ENCODE results near the gene PTK7. TPM values are rescaled to one million over a fixed set of nuclear protein-coding genes. Genes with fewer than 3 reads are reported as not detected.

Gene PTK7
- total RNA-seq, 1 experiment from 2014 or later, result 106 TPM

GRCh38 chr6:43089874-43090558 lies 13.9 kb downstream of the PTK7 start:
- H3K27me3 ChIP-seq (ENCODE audit: insufficient read depth, low read depth), result no peaks in the 10 kb centered on the region
- ChIA-PET CTCF (interaction anchor here (0.6 kb wide), 1 partner anchor 707 kb away, joined by 3 read pairs; no protein-coding TSS in a partner anchor), POLR2A (ENCODE audit: unreplicated experiment) (interaction anchor here (0.6 kb wide), 1 partner anchor 92 kb away, joined by 8 read pairs; the partner anchor contains the start of gene CUL9)
- no peak overlapping the region for H3K4me3 ChIP-seq
- H3K9me3 ChIP-seq (ENCODE audit: insufficient read depth, low read depth), result no peaks in the 10 kb centered on the region
- intact Hi-C loops (cut with micrococcal nuclease; ENCODE audit: unreplicated experiment), result no loop called here
- peaks cover 92% of the 10 kb centered on the region for H3K79me2 ChIP-seq (ENCODE audit: low read depth)
- peaks cover 19% of the 10 kb centered on the region; the same call in 1 of the 2 replicates for H3F3A ChIP-seq (ENCODE audit: insufficient read depth, low read depth)
- H2AFZ ChIP-seq, result no peak overlapping the region
- DNase-seq, result no peak
- H3K36me3 ChIP-seq (ENCODE audit: low read depth), result no peaks in the 10 kb centered on the region
- H4K20me1 ChIP-seq (ENCODE audit: insufficient read depth), result no peaks in the 10 kb centered on the region
- peak overlapping the region; percentile 52 for H3K4me2 ChIP-seq
- H3K4me1 ChIP-seq (replicated peaks; ENCODE audit: insufficient read depth), result peaks cover 45% of the 10 kb centered on the region
- H3K27ac ChIP-seq, result peak overlapping the region; percentile 40
- BruUV-seq (replicated peaks), result no TSS peak
- H3K9me2 ChIP-seq (ENCODE audit: insufficient read depth), result no peaks in the 10 kb centered on the region
- no peak for TF ChIP-seq EZH2 (IDR thresholded peaks at IDR 0.05; ENCODE audit: low read depth)
- no peak for TF ChIP-seq CTCF (conservative IDR thresholded peaks at IDR 0.05)

GRCh38 chr6:43090559-43090956 lies 14.4 kb downstream of the PTK7 start:
- Histone ChIP-seq H3K79me2 (ENCODE audit: low read depth) (peaks cover 88% of the 10 kb centered on the region), H2AFZ (no peak overlapping the region), H3K4me3 (no peak overlapping the region), H3K4me2 (peak overlapping the region; percentile 52), H3K27me3 (ENCODE audit: insufficient read depth, low read depth) (no peaks in the 10 kb centered on the region), H3K9me3 (ENCODE audit: insufficient read depth, low read depth) (no peaks in the 10 kb centered on the region), H3K9me2 (ENCODE audit: insufficient read depth) (no peaks in the 10 kb centered on the region), H3F3A (ENCODE audit: insufficient read depth, low read depth) (peaks cover 24% of the 10 kb centered on the region; the same call in 1 of the 2 replicates), H3K27ac (peak overlapping the region; percentile 40), H4K20me1 (ENCODE audit: insufficient read depth) (no peaks in the 10 kb centered on the region), H3K4me1 (replicated peaks; ENCODE audit: insufficient read depth) (peaks cover 50% of the 10 kb centered on the region), H3K36me3 (ENCODE audit: low read depth) (no peaks in the 10 kb centered on the region)
- ChIA-PET CTCF (interaction anchor here (0.6 kb wide), 1 partner anchor 706 kb away, joined by 3 read pairs; no protein-coding TSS in a partner anchor), POLR2A (ENCODE audit: unreplicated experiment) (interaction anchor here (0.6 kb wide), 1 partner anchor 92 kb away, joined by 8 read pairs; the partner anchor contains the start of gene CUL9)
- intact Hi-C loops (cut with micrococcal nuclease; ENCODE audit: unreplicated experiment), result no loop called here
- TF ChIP-seq EZH2 (IDR thresholded peaks at IDR 0.05; ENCODE audit: low read depth), result no peak
- TF ChIP-seq CTCF (conservative IDR thresholded peaks at IDR 0.05), result no peak
- peak in 1 of 2 experiments; percentile 40 for DNase-seq
- BruUV-seq (replicated peaks), result no TSS peak

- POLR2A ChIA-PET (ENCODE audit: unreplicated experiment), result interaction anchor here (0.6 kb wide), 1 partner anchor 80 kb away, joined by 3 read pairs; no protein-coding TSS in a partner anchor
- no peaks in the 10 kb centered on the region for H3K27me3 ChIP-seq (ENCODE audit: insufficient read depth, low read depth)
- no peak for TF ChIP-seq EZH2 (IDR thresholded peaks at IDR 0.05; ENCODE audit: low read depth)
- no peak for TF ChIP-seq CTCF (conservative IDR thresholded peaks at IDR 0.05)
- peak overlapping the region; percentile 40 for H3K27ac ChIP-seq
- no peak for DNase-seq
- H3K79me2 ChIP-seq (ENCODE audit: low read depth), result peaks cover 83% of the 10 kb centered on the region
- peaks cover 55% of the 10 kb centered on the region for H3K4me1 ChIP-seq (replicated peaks; ENCODE audit: insufficient read depth)
- H2AFZ ChIP-seq, result no peak overlapping the region
- no peaks in the 10 kb centered on the region for H3K36me3 ChIP-seq (ENCODE audit: low read depth)
- no peak overlapping the region for H3K4me3 ChIP-seq
- intact Hi-C loops (cut with micrococcal nuclease; ENCODE audit: unreplicated experiment), result no loop called here
- H4K20me1 ChIP-seq (ENCODE audit: insufficient read depth), result no peaks in the 10 kb centered on the region
- no TSS peak for BruUV-seq (replicated peaks)
- H3K9me2 ChIP-seq (ENCODE audit: insufficient read depth), result no peaks in the 10 kb centered on the region
- H3F3A ChIP-seq (ENCODE audit: insufficient read depth, low read depth), result peaks cover 29% of the 10 kb centered on the region
- H3K4me2 ChIP-seq, result peak overlapping the region; percentile 52
- CTCF ChIA-PET, result no interaction called here
- no peaks in the 10 kb centered on the region for H3K9me3 ChIP-seq (ENCODE audit: insufficient read depth, low read depth)
Observed at GRCh38 chr6:43091020-43091419, 14.9 kb downstream of the PTK7 start.

Data from PC-9 (cell line).